GM19395 (cell line): ENCODE measurements around the gene ITPKC.
"Not testable (repeated sequence)": the region's sequence is repeated elsewhere in the genome, so short reads cannot be mapped to it uniquely, and the experiment has no call there.

Experiments
- ATAC-seq: cut with Tn5 transposase; IDR thresholded peaks from one replicate; pipeline ENCODE4 v1.9.1; 2021; ENCODE audit warnings: mild to moderate bottlenecking, moderate library complexity; ENCODE audit not compliant: unreplicated experiment

ITPKC gene

DNA sequence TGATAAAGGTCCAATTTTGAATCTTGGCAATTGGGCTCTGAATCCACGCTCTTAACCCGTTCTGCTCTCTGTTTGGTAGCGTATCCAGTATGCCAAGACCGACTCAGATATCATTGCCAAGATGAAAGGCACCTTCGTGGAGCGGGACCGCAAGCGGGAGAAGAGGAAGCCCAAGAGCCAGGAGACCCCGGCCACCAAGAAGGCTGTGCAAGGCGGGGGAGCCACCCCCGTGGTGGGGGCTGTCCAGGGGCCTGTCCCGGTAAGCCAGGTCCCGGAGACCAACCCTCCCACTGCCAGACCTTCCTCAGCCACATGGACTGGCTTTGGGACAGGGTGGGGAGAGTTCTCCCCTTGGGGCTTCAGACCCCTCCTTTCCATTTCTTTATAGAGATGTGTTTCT is 42.4 kb downstream of the ITPKC start:
- no peak for ATAC-seq

DNA sequence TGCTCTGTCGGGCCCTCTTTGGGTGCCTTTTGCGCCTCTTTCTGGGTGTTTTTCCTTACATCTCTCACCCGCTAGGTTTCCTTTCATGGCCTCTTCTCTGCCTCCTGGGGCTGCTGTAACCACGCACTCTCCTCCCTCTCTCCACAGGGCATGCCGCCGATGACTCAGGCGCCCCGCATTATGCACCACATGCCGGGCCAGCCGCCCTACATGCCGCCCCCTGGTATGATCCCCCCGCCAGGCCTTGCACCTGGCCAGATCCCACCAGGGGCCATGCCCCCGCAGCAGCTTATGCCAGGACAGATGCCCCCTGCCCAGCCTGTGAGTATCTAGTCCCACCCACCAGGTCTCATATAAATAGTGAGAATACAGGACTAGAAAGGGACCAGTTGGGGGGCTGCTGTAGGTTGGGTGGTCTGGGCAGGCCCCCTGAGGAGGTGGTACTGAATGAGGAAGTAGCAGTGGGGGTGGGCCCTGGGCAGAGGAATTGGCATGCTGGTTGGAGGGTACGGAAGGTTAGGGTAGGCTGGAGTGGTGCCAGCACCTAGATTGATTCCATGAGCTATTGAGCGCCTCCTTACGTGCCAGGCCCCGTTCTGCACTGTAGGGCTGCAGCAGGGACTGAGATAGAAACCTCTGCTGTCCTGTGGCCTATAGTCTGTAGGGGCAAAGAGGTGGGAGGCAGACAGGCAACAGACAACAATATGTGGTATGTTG is 46.0 kb downstream of the ITPKC start:
- no peak for ATAC-seq

DNA sequence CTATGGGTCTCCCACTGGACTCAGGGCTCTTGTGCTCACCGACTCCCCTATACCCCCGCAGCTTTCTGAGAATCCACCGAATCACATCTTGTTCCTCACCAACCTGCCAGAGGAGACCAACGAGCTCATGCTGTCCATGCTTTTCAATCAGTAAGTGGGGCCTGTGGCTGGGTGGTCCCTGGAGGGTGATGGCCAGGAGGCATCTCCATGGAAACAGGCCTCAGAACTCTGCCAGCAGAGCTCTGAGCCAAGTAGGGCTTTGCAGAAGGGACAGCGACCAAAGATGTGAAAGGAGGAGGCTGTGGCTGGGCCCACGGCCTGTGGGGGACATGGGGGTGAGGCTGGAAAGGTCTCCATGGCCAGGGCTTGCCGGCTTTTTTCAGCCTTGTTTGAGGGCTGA is 46.6 kb downstream of the ITPKC start:
- ATAC-seq = no peak

DNA sequence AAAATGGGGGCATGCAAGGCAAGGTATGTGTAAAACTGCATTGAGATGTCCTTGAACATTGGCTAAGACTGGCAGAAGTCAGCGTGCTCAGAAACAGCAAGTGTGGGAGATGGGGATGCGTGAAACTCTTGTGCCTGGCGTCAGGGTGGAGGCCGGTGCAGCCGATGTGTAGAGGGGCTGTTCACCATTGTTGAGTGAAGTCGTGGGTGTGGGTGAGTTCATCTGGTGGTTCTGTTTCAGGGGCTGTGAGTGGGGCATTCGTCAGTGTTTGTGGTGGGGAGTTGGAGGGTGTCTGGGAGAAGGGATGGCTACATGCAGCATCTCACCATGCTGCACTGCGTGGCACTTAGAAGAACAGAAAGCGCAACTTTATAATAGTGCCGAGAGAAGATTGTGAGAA is 47.1 kb downstream of the ITPKC start:
- ATAC-seq = no peak

DNA sequence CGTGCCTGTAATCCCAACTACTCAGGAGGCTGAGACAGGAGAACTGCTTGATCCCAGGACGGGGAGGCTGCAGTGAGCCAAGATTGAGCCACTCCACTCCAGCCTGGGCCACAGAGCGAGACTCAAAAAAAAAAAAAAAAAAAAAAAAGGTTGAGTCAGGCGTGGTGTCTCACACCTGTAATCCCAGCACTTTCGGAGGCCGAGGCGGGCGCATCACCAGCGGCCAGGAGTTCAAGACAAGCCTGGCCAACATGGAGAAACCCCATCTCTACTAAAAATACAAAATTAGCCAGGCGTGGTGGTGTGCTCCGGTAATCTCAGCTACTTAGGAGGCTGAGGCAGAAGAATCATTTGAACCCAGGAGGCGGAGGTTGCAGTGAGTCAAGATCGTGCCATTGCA is 49.5 kb downstream of the ITPKC start:
- ATAC-seq = not testable (repeated sequence)

DNA sequence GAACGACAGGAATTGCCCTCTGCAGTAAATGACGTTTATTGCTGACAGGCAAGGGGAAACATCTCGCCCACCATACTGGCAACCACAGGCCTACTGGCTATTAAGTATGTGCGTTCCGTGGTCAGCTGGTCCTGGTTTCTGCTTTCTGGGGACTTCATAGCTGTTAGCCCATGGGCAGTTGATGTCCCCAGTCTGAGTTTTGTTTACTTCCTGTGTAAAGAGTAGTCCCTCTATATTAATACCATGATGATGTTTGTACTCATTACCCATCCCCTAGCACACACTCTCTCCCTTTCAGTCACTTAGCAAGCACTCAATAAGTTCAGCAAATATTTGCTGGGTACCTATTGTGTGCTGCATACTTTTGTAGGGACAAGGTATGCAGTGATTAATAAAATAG is 52.0 kb downstream of the ITPKC start:
- no peak for ATAC-seq

DNA sequence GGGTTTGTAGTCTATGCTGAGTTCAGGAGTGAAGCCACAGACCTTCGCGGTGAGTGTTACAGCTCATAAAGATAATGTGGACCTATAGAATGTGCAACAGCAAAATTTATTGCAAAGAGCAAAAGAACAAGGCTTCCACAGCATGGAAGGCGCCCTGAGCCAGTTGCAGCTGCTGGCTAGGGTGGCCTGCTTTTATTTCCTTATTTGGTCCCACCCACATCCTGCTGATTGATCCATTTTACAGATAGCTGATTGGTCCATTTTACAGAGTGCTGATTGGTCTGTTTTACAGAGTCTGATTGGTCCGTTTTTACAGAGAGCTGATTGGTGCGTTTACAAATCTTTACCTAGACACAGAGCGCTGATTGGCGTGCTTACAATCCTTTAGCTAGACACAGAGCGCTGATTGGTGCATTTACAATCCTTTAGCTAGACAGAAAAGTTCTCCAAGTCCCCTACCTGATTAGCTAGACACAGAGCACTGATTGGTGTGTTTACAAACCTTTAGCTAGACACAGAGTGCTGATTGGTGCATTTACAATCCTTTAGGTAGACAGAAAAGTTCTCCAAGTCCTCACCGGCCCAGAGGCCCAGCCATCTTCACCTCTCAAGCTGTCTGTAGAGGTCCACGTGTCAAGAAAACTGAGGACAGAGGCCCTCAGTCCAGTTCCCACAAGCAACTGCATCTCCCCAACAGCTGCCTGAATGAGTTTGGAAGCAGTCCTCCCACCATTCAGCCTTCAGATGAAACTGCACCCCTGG is 54.4 kb downstream of the ITPKC start:
- not testable (repeated sequence) for ATAC-seq

DNA sequence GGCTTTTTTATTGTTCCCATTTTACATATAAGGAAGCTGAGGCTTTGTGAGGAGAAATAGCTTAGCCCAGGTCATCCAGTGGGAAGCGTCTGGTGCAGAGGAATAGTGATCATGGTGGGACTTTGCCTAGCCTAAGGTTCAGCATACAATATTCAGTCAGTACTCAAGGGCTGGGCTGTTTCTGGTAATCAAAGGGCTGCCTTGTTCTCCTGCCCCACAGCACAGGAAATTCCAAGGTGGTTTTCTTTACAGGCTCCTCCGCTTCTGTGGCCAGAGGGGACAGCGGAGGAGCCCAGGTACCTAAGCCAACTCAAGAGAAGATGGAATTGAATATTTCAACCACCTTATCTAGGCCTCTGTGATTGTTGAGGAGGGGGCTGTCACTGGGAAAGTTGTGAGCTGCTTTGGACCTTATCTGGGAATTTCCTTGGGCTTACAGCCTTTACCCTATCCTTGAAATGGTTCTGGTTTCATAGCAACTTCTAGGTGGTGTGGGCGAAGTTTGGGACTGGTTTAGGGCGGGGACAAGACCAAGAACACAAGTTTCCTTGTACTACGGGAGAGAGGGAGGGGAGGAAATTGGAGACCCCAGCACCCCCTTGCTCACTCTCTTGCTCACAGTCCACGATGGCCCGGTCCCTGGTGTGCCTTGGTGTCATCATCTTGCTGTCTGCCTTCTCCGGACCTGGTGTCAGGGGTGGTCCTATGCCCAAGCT is 58.2 kb downstream of the ITPKC start, which contains the start of gene MIA:
Gene MIA (plus strand): TSS at position 606 of the 716 bp plus-strand sequence. CDS start 22 bp downstream, at position 628.
- ATAC-seq = no peak

DNA sequence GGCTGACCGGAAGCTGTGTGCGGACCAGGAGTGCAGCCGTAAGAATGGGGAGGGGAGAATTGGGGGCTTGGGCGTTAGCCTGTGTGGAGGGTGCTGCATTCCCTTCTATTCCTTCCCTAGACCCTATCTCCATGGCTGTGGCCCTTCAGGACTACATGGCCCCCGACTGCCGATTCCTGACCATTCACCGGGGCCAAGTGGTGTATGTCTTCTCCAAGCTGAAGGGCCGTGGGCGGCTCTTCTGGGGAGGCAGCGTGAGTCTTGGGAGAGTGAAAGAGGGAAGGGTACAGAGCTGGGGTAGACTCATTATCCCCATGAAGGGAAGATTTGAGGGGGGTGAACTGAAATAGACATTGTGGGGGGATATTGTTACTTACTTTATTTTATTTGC is 58.7 kb downstream of the ITPKC start:
- ATAC-seq = no peak

DNA sequence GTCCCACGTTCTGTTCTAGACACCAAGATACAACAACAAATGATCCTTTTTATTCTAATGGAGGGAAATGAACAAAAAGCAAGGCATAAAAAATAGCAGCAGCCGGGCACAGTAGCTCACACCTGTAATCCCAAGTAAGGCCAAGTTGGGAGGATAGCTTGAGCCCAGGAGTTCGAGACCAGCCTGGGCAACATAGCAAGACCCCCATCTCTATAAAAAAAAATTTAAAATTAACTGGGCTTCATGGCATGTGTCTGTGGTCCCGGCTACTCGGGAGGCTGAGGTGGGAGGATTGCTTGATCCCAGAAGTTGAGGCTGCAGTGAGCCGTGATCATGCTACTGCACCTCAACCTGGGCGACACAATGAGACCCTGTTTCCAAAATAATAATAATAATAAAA is 59.5 kb downstream of the ITPKC start:
- no peak for ATAC-seq

DNA sequence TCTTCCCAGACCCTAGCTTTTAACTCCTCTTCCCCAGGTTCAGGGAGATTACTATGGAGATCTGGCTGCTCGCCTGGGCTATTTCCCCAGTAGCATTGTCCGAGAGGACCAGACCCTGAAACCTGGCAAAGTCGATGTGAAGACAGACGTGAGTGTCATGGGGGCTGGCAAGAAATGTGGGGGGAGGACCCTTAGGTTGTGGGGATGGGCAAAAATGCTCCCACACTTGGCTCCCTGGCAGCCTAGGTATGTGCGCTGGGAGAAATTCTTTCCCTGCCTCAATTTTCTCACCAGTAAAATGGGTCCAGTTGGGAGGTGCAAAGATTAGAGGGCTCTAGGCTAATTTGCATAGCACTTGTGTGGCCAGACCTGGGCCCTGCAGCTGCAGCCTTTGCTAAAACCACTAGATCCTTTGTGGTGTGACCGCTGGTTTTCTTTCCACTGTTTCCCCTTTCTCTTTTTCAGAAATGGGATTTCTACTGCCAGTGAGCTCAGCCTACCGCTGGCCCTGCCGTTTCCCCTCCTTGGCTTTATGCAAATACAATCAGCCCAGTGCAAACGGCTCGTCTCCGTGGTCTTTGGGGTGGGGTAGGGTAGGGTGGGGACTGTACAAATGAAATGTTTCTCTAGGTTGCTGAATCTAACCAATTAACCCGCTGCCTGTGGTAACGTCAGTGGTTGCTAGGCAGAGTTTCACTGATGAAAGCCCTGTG is 60.2 kb downstream of the ITPKC start:
- ATAC-seq = peak; percentile 64

DNA sequence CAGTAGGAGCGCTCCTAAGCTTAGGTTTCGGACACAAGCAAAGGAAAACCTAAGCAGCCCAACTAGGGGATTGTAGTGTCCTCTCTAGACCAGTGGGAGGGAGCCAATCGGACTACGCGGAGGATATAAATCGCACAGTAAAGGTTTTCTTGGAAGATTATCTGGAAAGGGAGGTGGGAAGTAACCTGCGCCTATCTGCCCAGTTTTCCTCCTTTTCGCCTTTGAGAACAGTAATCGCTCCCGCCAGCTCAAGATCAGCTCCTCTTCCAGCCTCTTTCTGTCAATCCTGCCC is 60.7 kb downstream of the ITPKC start:
- no peak for ATAC-seq

DNA sequence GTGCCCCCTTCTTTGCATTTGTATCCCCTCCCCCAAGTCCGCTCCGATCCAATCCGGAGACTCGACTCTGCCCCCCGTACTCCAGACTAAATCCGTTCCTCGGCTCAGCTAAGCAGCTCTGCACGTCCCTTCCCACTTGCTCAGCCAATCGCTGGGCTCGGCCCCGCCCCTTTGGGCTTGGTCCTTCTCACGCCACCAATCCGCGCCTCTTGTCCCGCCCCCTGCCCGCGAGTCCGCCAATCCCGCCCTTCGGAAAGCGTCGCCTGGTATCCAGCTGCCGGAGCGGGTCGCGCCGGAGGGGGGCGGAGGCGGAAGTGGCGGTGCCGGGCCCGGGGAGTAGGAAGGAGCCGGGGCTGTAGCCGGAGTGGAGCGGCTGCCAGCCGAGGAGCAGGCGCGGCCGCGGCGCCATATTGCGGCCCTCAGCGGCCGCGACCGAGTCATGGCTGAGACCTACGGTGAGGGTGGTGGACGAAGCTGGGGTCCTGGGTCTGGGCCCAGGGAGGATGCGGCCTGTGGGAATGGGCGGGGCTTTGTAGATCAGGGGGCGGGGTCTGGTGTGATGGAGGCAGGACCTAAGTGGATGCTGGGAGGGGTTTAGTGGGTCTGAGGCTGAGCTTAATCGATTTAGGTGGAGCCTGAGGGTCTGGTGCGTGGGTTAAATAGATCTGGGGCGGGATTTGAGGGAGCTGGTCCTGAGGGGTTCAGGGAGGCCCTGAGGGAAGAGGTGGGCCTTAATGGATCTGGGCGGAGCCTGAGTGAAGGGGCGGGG is 61.2 kb downstream of the ITPKC start, which contains the start of gene RAB4B:
Gene RAB4B (plus strand): TSS at position 311 of the 769 bp plus-strand sequence. CDS start 129 bp downstream, at position 440.
- peak; percentile 59 for ATAC-seq

DNA sequence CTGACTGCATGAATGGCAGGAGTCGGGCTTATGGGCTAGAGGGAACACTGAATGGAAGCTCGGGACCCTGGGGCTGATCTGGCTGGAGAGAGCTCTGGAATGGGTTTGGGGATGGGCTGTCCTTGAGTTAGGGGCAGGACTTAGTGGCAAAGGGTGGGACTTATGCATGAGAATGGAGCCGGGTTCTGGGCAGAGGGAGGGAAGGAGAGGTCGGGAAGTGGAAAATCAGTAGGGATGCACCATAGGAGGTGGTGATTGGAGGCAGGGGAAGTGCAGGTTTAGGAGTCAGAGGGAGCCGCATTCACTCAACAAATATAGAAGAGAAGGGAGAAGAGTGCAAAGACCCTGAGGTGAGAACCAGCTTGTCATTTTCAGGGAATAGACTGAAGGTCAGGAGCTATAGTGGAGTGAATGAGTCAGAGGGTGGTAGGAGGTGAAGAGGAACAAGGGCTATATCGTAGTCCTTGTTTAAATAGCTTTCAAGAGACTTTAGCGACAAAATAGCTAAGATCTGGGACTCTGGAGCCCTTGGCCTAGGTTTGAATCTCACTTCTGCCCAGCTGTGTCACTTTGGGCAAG is 61.9 kb downstream of the ITPKC start:
- no peak for ATAC-seq

DNA sequence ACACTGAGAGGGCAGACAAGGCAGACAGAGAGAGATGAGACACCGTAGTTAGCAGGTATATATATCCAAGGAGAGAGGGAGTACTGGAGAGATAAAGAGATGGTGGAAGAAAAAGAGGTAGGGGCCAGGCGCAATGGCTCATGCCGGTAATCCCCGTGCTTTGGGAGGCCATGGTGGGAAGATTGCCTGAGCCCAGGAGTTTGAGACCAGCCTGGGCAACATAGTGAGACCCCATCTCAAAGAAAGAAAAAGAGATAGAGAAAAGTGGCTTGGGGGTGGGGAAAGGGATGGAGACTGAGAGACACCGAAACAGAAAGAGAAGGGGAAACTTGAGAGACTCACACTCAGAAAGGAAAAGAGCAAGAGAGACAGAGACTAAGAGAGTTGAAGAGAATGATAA is 63.7 kb downstream of the ITPKC start:
- ATAC-seq = no peak

DNA sequence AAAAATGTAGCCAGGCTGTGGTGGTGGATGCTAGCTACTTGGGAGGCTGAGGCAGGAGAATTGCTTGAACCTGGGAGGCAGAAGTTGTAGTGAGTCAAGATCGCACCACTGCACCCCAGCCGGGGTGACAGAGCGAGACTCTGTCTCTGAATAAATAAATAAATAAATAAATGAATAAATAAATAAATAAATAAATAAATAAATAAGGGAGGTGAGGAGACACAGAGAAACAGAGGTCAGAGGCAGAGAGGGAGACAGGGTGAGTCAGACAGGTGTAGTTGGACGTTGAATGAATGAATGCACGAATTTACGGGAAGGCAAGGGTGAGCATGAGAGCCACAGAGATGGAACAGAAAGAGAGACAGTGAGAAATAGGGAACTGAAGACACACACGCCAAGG is 64.2 kb downstream of the ITPKC start:
- no peak for ATAC-seq

DNA sequence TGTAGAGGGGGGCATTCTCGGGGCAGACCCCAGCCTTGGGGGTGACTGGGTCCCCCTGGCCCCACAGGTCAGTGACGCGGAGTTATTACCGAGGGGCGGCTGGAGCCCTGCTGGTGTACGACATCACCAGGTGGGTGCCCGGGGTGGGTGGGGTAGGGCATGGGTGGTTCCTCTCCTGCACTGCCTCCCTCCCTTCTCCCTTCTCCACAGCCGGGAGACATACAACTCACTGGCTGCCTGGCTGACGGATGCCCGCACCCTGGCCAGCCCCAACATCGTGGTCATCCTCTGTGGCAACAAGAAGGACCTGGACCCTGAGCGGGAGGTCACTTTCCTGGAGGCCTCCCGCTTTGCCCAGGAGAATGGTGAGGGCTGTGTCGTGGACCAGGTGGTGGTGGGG is 66.8 kb downstream of the ITPKC start:
- ATAC-seq = no peak

DNA sequence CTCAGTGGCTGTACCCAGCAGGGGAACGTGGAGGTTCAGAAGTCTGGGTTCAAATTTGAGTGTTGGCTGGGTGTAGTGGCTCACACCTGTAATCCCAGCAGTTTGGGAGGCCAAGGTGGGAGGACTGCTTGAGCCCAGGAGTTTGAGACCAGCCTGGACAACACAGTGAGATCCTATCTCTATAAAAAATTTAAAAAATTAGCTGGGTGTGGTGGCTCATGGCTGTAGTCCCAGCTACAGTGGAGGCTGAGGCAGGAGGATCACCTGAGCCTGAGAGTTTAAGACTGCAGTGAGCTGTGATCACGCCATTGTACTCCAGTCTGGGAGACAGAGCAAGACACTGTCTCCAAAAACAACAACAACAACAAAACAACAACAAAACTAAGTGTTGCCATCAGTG is 67.2 kb downstream of the ITPKC start:
- ATAC-seq = not testable (repeated sequence)

DNA sequence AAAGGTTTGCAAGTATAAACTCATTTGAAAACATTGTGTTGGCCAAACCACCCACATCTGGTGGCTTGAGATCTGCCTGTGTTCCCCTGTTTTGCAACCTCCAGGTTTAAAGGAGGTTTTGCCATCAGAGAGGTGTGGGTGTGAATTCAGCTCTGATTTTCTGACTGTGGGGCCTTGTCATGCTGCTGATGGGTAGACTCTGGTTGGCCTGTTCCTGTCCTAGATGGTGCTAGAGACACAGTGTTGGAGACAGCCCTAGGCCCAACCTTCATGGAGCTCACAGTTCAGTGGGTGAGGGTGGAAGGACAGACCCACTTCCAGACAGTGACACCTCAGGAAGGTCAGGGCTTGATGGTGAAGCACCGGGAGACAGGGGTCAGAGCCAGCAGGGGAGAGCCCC is 68.6 kb downstream of the ITPKC start:
- no peak for ATAC-seq
